Mucosa of rectum (tissue), 2 donors: ENCODE results near the gene GRP.

ENCODE experiments used
- H3K27ac ChIP-seq, 2 donors: one replicate each; pipeline ENCODE4 v1.7.0; 2013; ENCODE audit warnings: inconsistent platforms in 2 of 2, low read depth in 2 of 2, low read length in 2 of 2
- H3K27me3 ChIP-seq, 2 donors: one replicate each; pipeline ENCODE4 v1.7.0; 2013; ENCODE audit warnings: low read length in 2 of 2; ENCODE audit not compliant: control insufficient read depth in 2 of 2, insufficient read depth in 2 of 2
- H3K36me3 ChIP-seq, 2 donors: one replicate each; pipeline ENCODE4 v1.7.0; 2013; ENCODE audit warnings: low read length in 2 of 2; ENCODE audit not compliant: control insufficient read depth in 2 of 2, insufficient read depth in 2 of 2
- H3K4me1 ChIP-seq, 2 donors: one replicate each; pipeline ENCODE4 v1.7.0; 2013; ENCODE audit warnings: low read length in 2 of 2, mild to moderate bottlenecking in 1 of 2; ENCODE audit not compliant: control insufficient read depth in 2 of 2, insufficient read depth in 2 of 2
- H3K4me3 ChIP-seq, 2 donors: one replicate each; pipeline ENCODE4 v1.7.0; 2013; ENCODE audit warnings: low read length in 2 of 2
- H3K9ac ChIP-seq, 2 donors: one replicate each; pipeline ENCODE4 v1.7.0; 2013; ENCODE audit warnings: low read length in 2 of 2, low read depth in 1 of 2, mild to moderate bottlenecking in 1 of 2
- H3K9me3 ChIP-seq, 2 donors: one replicate each; pipeline ENCODE4 v1.7.0; 2013; ENCODE audit warnings: low read length in 2 of 2; ENCODE audit not compliant: control insufficient read depth in 2 of 2
- donor health status: healthy.
- donor health status: Normal muscosa, but diverticular disease.

Gene GRP

GRCh38 chr18:59219672-59220163, at the start of gene GRP:
Gene GRP (plus strand): TSS chr18:59220158. CDS start chr18:59220266, 108 bp downstream.
- Histone ChIP-seq H3K9ac (no peak within 1 kb of the TSS), H3K36me3 (no peaks in the 10 kb centered on the region), H3K4me1 (no peaks in the 10 kb centered on the region), H3K9me3 (no peaks in the 10 kb centered on the region), H3K27ac (no peak within 1 kb of the TSS), H3K27me3 (peaks cover 18 to 29% of the 10 kb centered on the region in 2 donors), H3K4me3 (no peak within 1 kb of the TSS)

GRCh38 chr18:59172664-59173249, 47.2 kb upstream of the GRP start:
- no peaks in the 10 kb centered on the region for H3K36me3 ChIP-seq
- H3K27me3 ChIP-seq, result no peaks in the 10 kb centered on the region
- no peak overlapping the region for H3K9ac ChIP-seq
- no peaks in the 10 kb centered on the region for H3K4me1 ChIP-seq
- no peak overlapping the region for H3K4me3 ChIP-seq
- no peak overlapping the region for H3K27ac ChIP-seq
- peaks cover 8 to 9% of the 10 kb centered on the region in 2 donors for H3K9me3 ChIP-seq

GRCh38 chr18:59177485-59177884, 42.5 kb upstream of the GRP start:
- H3K4me1 ChIP-seq, result no peaks in the 10 kb centered on the region
- H3K9ac ChIP-seq, result no peak overlapping the region
- H3K36me3 ChIP-seq, result no peaks in the 10 kb centered on the region
- peaks cover 3 to 6% of the 10 kb centered on the region in 2 donors for H3K9me3 ChIP-seq
- no peak overlapping the region for H3K27ac ChIP-seq
- no peak overlapping the region for H3K4me3 ChIP-seq
- no peaks in the 10 kb centered on the region for H3K27me3 ChIP-seq

DNA sequence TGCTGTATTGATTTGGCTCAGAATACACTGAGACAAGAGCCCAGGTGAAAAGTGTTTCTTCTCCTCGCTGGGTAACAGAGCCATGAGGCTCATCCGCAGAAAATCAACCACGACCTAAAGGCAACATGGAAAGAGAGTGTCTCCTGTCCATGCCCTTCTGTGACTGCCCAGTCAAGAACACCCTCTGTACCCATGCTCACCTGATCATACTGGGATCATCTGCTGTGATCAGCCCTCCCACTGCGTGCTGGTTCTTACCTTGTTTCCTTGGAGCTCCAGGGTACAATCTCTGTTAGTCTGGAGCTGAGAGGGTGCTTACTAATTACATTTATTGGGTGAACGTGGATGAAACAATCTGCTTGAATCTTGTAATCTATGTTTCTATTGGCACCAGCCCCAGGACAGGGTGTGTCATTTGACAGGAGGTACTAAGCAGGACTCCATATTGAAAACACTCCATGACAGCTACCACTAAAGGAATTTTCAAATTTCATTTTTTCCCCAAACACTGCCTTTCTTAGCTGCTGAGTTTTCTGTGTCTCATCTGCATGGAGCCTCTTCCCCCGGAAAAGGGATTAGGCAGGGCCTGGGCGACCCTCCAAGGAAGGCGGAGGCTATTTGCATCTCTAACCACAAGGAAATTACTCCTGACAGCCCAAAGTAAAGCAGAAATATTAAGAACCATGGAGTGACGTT, 39.7 kb upstream of the GRP start:
- Histone ChIP-seq H3K36me3 (no peaks in the 10 kb centered on the region), H3K27ac (no peak overlapping the region), H3K27me3 (no peaks in the 10 kb centered on the region), H3K9ac (no peak overlapping the region), H3K4me3 (no peak overlapping the region), H3K9me3 (no peaks in the 10 kb centered on the region), H3K4me1 (no peaks in the 10 kb centered on the region)

DNA sequence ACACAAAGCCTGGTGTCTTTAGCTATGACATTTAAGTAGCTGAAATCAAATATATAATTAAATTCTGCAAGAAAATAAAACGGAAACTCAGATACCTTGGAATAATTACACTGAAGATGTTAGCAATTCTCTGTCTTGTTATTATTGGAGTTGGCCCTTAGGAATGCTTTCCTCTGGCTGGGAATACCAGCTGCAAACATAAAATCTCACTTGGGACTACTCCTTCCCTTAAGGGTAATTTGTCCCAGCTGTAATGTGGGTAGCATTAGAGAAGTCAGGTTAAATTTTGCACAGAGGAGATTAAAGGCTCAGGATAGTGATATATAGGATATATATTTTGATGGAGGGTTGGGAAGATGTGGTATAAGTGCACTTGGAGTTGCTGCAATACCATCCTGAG, 37.3 kb upstream of the GRP start:
- Histone ChIP-seq H3K27ac (no peak overlapping the region), H3K9me3 (no peaks in the 10 kb centered on the region), H3K36me3 (no peaks in the 10 kb centered on the region), H3K9ac (no peak overlapping the region), H3K27me3 (no peaks in the 10 kb centered on the region), H3K4me3 (no peak overlapping the region), H3K4me1 (no peaks in the 10 kb centered on the region)

- H3K4me3 ChIP-seq, result no peak overlapping the region
- no peak overlapping the region for H3K27ac ChIP-seq
- no peaks in the 10 kb centered on the region for H3K4me1 ChIP-seq
- no peaks in the 10 kb centered on the region for H3K27me3 ChIP-seq
- H3K9ac ChIP-seq, result no peak overlapping the region
- no peaks in the 10 kb centered on the region for H3K9me3 ChIP-seq
- H3K36me3 ChIP-seq, result no peaks in the 10 kb centered on the region
Observed at GRCh38 chr18:59189008-59189407, 30.9 kb upstream of the GRP start.

- H3K9ac ChIP-seq, result no peak overlapping the region
- H3K4me3 ChIP-seq, result no peak overlapping the region
- no peaks in the 10 kb centered on the region for H3K9me3 ChIP-seq
- no peaks in the 10 kb centered on the region for H3K36me3 ChIP-seq
- no peaks in the 10 kb centered on the region for H3K4me1 ChIP-seq
- no peak overlapping the region for H3K27ac ChIP-seq
- H3K27me3 ChIP-seq, result no peaks in the 10 kb centered on the region
Observed at GRCh38 chr18:59189746-59190145, 30.2 kb upstream of the GRP start.

GRCh38 chr18:59196161-59196725, 23.7 kb upstream of the GRP start:
- H3K27me3 ChIP-seq, result no peaks in the 10 kb centered on the region
- no peaks in the 10 kb centered on the region for H3K36me3 ChIP-seq
- no peaks in the 10 kb centered on the region for H3K9me3 ChIP-seq
- no peaks in the 10 kb centered on the region for H3K4me1 ChIP-seq
- no peak overlapping the region for H3K9ac ChIP-seq
- H3K4me3 ChIP-seq, result no peak overlapping the region
- no peak overlapping the region for H3K27ac ChIP-seq

DNA sequence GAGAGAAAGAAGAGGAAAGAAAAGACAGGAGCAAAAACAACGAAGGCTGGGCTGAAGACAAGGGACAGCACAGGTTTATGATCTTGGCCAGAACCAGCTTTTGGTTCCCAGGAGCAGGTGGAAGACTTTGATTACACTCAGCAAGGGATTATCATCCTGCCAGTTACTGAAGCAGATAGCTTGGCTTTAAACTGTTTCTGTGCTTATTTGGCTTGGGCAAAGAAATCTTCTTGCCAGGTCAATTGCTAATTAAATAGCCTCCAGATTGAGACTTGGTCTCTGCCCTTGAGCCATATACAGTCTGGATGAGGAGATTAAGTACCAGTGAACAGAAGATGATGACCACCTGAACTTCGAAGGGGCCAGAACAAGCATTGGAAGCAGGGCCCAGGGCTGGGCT, 22.3 kb upstream of the GRP start:
- H3K4me1 ChIP-seq, result no peaks in the 10 kb centered on the region
- H3K9ac ChIP-seq, result no peak overlapping the region
- no peaks in the 10 kb centered on the region for H3K27me3 ChIP-seq
- H3K9me3 ChIP-seq, result no peaks in the 10 kb centered on the region
- H3K4me3 ChIP-seq, result no peak overlapping the region
- H3K27ac ChIP-seq, result no peak overlapping the region
- no peaks in the 10 kb centered on the region for H3K36me3 ChIP-seq

GRCh38 chr18:59198215-59198614, 21.7 kb upstream of the GRP start:
- Histone ChIP-seq H3K4me3 (no peak overlapping the region), H3K36me3 (no peaks in the 10 kb centered on the region), H3K27ac (no peak overlapping the region), H3K9me3 (no peaks in the 10 kb centered on the region), H3K9ac (no peak overlapping the region), H3K27me3 (no peaks in the 10 kb centered on the region), H3K4me1 (no peaks in the 10 kb centered on the region)
